Measurements from ENCODE around the gene CDK9.

CDK9 gene

GRCh38 chr9:127806871-127807270 lies 21.0 kb downstream of the CDK9 start:
- no peak for DNase-seq

DNA sequence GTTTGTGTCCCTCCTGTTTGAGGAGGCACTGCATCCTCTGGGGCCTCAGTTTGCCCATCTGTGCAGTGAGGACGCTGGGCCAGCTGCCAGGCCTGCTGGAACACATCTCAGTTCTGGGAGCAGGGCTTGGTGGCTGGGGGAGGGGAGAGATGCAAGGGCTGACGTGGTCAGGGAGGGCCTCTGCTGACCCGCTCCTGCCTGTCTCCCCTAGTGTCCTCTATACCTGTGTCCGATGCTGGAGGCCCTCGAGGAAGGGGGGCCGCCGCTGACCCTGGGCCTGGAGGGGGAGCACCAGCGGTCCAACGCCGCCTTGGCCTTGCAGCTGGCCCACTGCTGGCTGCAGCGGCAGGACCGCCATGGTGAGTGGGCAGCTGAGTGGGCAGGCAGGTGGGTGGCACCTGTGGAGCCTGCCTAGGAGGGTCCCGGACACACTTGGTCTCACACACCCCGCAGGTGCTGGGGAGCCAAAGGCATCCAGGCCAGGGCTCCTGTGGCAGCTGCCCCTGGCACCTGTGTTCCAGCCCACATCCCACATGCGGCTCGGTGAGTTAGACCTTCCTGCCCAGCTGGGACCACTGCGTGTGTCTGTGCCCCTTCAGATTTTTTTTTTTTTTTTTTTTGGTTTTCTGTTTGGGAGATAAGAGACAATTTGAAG lies 22.6 kb downstream of the CDK9 start:
- no peak for DNase-seq

DNA sequence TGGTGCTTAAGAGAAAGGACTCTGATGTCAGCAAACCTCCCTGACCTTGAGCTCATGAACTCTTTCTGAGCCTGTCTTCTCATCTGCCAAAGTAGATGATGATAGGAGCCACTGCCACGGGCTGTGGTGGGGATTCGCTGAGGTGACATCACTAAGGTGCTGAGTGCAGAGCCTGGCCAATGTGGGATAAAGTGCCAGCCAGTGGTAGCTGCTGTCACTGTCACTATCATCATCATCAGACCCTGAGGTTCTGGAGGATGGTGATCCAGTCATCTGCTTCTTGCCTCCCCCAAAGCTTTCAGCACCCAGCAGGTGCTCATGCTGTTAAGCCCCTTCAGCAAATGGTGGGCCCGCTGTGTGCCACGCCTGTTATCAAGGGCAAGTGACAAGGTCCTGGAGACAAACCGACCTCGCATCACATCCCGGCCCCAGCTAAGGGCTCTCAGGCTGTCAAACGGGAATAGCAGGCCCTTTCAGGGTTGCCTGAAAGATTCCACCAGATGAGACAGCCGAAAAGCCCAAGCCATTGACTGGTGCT lies 23.2 kb downstream of the CDK9 start:
- DNase-seq: no peak

DNA sequence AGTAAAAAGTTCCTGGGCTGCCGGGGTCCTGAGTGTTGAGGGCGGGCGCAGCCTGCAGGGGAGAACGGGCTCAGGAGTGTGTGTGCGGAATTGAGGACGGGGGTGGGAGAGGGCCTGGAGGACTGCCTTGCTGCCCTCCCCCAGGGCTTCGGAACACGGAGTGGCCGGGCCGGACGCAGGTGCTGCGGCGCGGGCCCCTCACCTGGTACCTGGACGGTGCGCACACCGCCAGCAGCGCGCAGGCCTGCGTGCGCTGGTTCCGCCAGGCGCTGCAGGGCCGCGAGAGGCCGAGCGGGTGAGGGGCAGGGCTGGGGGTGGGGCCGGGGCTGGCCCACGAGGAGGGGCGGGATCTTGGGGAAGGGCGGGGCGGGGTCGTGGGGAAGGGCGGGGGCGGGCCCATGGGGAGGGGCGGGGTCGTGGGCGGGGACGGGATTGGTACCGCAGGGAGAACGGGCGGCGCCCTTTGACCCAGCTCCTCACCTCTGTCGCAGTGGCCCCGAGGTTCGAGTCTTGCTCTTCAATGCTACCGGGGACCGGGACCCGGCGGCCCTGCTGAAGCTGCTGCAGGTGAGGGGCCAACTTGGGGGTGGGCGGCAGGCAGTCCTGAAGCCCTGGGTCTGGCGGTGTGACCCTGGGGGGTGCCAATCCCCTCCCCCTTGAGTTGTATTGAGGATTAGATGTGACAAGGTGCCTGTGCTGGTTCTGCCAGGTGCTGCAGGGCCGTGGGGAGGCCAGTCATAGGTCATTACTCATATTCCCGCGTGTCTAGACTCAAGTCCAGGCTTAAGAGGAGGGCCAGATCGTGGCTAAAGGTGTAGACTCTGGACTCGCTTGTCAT lies 23.9 kb downstream of the CDK9 start:
- no peak for DNase-seq

- DNase-seq: no peak
Measured at GRCh38 chr9:127810378-127811187, 24.7 kb downstream of the CDK9 start.

DNA sequence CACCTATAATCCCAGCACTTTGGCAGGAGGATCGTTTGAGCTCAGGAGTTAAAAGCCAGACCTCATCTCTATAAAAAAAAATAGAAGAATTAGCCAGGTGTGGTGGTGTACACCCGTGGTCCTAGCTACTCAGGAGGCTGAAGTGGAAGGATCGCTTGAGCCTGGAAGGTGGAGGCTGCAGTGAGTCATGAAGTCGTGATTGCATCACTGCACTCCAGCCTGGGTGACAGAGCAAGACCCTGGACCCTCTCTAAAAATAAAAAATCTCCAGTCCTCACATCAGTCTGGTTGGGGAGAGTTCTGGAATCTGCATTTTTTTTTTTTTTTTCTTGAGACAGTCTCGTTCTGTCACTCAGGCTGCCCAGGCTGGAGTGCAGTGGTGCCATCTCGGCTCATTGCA lies 26.2 kb downstream of the CDK9 start:
- no peak for DNase-seq

GRCh38 chr9:127812936-127813675 lies 27.3 kb downstream of the CDK9 start:
- no peak for DNase-seq

GRCh38 chr9:127813686-127814226 lies 27.9 kb downstream of the CDK9 start:
- DNase-seq: no peak

DNA sequence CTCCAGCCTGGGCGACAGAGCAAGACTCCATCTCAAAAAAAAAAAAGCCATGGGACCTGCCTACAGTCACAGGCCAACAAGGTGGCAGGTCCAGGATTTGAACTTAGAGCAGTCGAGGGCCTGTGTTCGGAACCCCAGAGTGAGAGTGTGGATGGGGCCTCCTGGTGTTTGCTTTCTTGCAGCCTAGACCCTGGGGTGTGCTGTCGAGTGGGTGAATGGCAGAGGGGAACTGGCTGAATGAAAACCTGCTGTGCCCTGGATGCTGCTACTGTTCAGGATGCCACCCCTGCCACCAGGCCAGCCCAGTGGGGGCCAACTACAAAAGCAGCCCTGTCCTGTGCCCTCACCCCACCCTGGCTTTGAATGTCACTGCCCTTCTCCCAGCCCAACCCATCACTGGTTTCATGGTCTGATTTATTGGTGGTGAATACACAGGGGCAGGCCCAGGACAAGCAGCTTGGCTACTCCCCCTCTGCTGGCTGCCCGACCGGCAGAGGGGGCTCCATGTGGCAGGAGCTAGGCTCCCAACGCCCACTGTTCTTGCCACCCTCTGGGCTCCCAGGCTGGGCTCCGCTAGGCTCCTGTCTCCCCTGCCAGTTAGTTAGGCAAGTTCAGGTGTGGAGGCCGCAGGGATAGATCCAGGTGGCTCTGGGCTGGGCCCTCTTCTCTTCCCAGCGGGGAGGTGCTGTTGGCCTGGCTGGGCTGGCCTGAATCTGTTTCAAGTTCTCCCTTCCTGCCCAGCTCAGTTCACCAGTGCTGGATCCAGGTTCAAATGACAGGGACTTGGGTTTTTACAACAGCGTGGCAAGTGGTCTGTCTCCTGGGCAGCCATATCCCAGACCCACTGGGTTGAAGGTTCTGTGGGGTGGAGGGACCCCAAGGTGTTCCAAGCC lies 29.0 kb downstream of the CDK9 start:
- DNase-seq: no peak

- no peak for DNase-seq
Measured at GRCh38 chr9:127815512-127816361, 29.9 kb downstream of the CDK9 start.

DNA sequence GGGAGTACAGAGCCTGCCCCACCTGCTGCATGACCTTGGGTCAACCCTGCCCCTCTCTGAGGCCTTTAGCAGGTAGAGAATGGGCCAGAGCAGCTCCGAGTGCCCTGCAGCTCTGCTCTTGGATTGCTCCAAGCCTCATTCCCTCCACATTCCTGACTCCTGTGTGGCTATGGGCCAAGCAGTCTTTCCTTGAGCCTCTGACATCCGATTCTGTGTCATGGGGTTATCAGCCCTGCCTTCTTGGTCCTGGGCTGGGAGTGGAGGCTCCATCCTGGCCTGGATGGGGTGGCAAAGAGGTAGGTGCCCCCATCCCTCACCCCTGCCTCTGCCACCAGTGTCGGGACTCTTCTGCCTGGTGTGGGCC lies 30.5 kb downstream of the CDK9 start:
- DNase-seq: no peak

GRCh38 chr9:127816728-127817127 lies 30.9 kb downstream of the CDK9 start:
- no peak for DNase-seq

DNA sequence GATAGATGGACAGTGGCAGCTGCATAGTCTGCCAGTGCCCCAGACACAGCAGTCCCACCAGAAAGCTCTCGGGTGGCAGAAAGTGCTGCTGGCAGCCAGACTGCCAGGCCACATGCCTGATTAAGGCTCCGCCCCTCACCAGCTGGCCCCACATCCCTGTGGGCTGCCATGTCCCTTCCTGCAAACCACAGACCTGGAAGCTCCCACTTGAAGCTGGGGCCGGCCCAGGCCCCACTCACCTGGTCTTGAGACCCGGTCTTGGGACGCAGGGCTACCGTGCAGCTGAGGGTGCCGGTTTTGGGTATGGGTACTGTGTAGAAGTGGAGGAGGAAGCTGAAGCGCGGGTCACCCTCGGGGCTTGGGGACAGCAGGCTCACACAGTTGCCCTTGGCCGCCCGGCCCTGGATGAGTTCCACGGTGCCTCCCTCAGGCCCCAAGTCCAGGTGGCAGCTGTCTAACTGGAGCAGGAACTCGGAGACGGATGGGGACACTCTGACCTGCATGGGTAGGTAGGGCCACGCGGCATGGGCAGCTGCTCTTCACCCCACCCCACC lies 32.1 kb downstream of the CDK9 start:
- no peak for DNase-seq

DNA sequence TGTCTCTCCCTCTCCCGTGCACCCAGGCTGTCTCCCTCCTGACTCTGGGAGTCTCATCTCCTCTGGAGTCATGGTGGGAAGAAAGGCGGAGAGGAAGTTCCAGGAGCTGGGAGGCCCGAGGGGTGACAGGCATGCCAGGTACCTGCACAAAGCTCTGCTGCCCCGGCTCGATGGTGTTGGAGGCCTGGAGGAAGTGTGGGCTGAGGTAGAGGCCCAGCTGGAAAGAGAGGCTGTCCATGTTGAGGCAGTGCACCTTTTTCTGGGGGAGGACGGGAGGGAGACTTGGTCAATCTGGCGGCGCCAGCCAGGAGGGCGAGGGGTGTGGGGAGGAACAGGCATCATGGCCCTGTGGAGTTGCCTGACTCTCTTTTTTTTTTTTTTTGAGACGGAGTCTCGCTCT lies 32.7 kb downstream of the CDK9 start:
- no peak for DNase-seq

GRCh38 chr9:127822108-127822507 lies 36.3 kb downstream of the CDK9 start:
- DNase-seq: no peak

DNA sequence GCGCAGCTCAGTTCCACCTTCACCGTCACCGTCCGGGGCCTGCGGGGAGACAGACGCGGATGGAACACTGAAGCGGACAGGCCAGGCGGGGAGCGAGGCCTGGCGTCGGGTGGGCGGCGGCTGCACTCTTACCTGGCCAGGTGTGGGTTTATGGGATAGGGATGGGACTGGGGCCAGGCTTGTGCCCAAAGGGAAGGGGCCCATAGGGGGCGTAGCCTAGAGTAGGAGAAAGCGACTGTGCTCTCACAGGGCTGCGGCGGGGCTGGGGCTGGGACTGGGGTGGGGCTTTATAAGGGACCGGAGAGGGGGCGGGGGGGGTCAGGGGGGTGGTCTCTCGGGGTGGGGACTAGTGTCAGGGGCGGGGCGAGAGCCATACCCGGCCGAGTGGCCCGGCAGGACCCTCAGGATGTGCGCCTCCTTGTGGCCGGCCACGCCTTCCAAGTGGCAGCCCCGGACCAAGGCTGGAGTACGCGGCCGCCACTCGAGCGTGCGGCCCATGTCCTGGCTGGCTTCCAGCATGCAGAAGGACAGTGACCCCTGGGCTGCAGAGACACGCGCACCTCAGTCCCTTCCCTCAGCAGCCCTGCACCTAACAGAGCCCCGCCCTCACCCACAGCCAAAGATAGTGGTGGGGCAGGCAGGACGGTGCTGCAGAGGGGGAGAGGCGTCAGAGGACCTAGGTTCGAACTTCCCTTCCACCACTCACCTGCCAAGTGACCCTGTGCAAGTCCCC lies 39.7 kb downstream of the CDK9 start:
- no peak for DNase-seq

GRCh38 chr9:127826253-127826913 lies 40.5 kb downstream of the CDK9 start:
- no peak for DNase-seq

DNA sequence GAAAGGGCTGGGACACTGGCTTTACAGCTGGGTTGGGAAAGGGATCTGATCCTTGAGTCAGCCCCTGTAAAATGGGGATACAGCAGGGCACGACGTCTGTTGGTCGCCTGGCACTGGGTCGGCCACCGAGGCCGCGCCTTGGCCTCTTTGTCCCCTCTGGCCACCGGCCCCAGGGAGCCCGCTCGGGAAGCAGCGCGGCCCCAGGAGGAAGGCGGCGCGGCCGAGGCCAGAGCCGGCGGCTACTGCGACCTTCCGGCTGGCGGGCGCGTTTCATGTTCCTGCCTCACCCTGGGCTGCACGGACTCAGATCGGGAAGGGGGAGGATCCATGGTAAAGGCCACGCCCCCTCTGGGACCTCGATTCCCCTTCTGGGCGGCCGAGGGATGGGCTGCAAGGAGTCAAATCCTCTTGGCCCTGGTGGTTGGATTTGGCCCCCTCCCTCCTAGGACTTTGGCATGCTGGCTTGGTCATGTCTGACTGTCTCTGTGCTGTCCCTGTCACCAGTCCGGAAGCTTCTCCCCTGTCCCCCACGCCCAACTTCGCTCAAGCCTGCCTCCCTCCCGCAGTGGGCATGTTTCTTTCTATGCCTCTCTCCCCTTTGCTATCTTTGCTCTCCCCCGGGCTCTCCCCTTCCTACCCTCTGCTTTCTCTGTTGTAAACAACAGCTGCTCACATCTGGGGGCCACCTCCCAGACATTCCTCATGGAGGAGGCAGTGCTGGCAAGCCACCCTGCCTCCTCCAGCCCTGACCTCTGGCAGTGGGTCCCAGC lies 42.6 kb downstream of the CDK9 start:
- DNase-seq: no peak
